Raji (cell line): Measurements from ENCODE around the gene INPP5A.
A peak's percentile ranks its signal among the peaks of the same experiment; 100 is the strongest.

ENCODE experiments used
- POLR2A ChIP-seq: IDR thresholded peaks from 2 replicates; pipeline ENCODE4 v1.6.1; 2011; ENCODE audit warnings: low read depth, low read length, control low read depth; ENCODE audit not compliant: insufficient read depth

The INPP5A gene

DNA sequence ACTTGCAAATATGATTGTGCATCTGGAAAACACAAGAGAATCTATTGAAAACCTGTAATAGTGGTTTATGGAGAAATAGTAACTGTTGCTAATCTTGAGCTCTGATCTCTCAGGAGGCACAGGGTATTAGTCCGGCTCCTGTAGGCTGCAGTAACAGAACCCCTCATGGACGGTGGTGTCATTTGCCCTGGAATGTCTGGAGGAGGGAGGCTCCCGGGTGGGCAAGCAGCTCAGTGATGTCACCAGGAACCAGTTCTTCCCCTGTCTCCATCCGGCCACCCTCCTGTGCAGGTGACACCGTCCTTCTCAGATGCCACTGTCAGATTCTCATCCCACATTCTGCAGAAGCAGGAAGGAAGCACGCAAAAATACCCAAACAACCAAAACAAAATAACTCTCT is 29.3 kb downstream of the INPP5A start:
- no peak for TF ChIP-seq POLR2A

DNA sequence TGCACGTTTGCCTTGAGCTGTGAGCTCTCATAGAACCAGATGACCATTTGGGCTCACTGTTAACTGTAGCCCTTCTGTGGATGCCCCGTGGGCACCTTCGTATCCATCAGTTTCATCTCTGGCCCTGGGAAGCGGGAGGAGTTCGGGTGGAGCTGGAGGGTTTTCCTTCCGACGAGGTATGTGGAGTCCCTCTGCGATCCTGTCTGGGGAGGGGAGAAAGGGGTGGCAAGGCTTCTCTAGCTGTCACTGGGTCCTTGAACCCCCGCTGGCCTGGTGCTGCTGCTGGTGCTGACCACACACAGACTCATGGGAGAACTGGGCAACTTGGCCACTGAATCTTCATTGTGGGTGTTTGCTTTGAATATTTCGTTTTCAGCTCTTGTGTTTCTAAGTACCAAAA is 32.7 kb downstream of the INPP5A start:
- no peak for TF ChIP-seq POLR2A

DNA sequence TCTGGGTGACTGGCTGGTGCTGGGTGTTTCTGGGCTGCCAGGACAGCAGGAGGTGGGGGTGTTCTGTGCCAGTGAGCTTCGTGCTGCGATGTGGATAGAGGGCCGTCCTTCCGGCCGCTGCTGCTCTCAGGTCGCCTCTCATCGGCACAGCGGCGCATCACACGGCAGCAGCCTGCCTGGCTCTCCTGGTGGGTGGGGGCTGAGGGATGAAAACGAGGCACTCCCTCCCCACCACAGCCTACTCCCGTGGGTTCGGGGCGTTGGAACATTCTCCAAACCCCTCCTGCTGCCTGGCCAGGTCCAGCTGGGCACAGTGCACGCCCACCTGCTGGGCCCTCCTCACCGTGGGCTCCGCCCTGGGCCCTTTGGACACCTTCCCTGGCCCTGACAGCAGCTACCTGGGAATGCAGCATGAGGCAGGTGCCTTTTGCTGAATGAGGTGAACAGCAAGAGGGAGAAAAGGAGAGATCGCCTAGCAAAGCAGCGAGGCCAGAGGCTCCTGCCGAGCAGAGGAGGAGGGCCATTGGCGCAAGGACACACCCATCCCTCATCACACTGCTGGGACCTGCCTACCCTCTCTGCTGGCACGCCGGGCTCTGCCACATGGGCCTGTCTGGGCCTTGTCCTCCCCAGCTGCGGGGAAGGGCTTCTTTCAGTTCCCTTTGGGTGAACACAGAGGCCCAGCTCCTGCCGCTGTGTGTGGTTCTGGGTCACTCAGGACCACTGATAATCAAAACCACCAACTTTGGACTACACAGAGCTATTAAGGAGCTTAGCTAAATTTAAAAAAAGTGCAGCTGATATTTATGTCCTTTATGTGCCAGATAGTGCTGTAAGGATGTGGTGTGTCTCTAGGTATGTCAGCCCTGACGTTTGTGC is 33.4 kb downstream of the INPP5A start:
- TF ChIP-seq POLR2A: peak; percentile 23; the same call in 1 of the 2 replicates

DNA sequence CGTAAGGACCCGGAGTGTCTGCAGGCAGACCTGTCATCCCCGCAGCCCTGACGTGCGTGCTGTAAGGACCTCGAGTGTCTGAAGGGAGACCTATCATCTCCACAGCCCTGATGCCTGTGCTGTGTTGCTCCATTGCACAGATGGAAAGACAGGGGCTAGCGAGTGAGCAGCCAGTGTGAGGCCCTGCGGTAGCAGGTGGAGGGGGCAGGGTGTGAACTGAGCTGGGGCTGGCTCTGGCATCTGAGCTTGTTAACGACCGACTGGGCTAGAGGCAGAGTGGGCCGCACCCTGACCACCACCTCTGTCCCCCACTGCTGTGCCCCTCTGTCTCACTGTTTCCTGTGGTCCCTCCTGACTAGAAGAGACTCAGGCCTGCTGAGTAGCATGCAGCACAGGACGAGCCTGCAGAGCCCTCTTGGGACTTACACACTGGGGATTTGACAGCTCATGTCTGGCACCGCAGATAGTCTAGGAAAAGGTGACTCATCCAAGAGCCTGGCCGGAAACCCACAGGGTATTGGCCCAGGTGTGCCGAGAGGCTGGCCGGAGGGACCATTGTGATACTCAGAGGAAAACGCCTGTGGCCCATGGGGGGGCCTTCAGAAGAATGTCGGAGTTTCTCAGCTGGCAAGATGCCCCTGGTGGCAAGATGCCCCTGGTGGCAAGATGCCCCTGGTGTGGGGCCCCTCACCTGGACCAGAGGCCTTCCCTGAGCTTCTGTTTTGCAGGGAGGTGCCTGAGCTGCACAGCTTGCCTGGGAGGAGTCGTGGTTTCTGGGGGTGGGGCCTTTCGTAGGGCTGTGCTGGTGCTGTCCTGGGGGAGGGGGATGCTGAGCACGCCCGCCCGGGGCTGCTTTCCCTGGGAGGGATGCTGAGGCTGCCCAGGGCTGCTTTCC is 34.3 kb downstream of the INPP5A start:
- TF ChIP-seq POLR2A: 0 out of 2 replicates have a peak, but pooled peaks have one; percentile 34

DNA sequence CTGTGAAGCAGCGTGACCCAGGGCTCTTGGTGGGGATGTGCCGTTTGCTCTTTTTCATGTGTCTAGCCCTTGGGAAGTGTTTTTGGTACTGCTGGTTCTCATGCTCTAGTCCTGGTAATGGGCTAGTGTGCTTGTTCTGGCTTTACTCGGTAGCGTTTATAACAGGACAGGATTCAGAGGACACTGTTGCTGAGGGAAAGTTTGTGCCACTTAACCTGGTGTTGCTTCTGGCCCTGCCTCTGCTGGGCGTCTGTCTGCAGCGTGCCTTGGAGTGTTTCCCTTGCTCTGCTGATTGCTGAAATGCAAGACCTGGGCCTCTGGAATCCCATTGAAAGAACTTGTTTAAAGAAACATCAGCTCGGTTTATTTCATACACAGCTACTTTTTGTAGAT is 35.0 kb downstream of the INPP5A start:
- no peak; the same call in 1 of the 2 replicates for TF ChIP-seq POLR2A

DNA sequence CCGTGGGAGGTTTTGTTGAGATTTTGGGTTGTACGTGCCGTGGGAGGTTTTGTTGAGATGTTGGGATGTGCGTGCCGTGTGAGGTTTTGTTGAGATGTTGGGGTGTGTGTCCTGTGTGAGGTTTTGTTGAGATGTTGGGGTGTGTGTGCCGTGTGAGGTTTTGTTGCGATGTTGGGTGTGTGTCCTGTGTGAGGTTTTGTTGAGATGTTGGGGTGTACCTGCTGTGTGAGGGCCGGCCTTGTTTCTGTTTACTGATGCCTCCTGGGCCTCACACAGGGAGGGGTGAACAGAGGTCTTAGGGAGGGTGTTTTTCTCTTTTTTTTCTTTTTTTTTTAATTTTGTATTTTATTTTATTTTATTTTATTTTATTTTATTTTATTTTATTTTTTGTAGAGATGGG is 36.7 kb downstream of the INPP5A start:
- TF ChIP-seq POLR2A: no peak

DNA sequence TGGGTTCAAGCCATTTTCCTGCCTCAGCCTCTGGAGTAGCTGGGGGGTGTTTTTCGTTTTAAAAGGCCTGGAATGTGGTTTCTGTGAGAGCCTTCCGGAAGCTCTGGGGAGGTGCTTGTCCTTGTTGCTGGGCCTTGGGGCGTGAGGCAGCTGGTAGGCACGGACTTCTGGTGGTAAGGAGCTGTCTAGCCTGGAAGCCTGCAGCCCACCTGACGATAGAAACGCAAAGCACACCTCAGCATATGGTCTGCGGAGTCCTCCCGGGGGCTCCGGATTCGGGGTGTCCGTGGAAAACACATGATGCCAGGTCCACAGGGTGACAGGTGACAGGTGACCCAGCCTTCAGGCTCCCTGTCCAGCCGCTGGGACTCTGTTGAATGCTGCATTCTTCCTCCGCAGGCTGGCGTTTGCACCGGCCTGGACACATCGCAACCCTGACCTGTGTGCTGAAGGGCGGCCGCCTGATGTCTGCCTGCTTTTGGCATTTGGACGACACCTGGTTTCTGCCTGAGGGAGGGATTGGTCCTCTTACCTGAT is 37.3 kb downstream of the INPP5A start:
- no peak for TF ChIP-seq POLR2A

DNA sequence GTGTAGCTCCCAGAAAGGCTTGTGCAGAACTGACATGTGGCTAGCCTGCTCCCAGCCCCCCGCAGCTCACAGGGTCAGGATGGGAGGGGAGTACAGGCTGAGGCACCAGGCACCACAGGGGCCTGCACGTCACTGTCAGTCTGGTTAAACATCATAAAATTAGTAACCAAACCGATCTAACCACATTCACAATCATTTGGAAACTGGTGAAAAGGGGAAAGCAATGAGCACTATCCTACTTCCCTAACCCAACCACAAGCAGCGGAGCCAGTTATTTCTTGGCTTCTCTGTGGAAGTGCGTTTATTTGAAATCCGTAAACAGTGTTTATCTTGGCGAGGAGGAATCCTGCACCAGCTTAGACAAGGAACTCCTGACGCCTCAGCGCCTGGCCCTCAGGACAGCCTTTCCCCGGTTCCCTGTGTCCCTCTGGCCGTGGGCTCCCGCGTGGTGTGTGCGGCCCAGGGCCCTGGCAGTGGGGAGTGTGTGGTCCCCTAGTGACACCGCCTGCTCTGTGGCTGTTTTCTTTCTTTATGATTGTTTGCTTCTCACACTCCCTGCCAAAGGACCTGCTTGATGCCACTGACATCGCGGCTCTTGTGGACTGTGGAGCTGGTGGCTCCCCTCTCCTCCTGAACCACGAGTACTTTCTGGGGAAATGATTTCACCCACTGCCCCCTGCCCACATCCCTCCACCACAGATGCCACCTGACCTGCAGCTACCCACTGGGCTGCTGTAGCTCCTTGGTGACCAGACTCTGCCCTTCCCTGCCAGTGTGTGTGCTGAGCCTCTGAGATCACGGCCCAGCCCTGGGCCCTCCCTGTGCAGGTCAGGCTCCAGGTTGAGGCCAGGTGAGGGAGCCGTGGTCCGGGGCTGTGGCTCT is 38.0 kb downstream of the INPP5A start:
- TF ChIP-seq POLR2A: no peak

DNA sequence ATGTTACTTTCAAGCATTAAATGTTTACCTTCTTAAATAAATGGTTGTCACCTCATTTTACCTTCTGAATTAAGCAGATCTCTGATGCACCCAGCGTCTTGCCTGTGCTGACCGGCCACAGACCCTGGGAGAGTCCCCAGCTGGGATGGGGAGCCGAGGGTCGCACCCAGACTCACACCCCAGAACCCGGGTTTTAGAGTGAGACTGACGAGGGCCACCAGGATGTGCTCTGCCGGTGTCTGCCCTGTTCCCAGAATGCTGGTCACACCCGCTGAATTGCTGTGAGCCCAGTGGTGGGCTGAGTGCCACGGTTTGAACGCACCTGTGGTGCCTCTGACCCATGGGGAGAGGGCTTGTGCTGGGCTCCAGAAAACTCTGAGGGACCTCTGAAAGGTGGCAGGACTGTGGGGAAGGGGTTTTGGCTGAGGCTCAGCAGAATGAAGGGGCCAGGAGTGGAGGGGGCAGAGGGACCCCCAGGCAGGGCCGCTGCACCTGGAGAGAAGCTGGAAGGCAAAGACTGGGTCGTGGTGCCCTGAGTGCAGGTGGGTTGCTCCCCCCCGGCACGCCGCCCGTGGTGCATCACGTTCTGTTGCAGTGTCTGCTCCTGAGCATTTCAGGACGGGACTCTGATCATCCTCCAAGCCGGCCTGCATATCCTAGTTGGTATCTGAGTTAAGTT is 39.2 kb downstream of the INPP5A start:
- no peak for TF ChIP-seq POLR2A

DNA sequence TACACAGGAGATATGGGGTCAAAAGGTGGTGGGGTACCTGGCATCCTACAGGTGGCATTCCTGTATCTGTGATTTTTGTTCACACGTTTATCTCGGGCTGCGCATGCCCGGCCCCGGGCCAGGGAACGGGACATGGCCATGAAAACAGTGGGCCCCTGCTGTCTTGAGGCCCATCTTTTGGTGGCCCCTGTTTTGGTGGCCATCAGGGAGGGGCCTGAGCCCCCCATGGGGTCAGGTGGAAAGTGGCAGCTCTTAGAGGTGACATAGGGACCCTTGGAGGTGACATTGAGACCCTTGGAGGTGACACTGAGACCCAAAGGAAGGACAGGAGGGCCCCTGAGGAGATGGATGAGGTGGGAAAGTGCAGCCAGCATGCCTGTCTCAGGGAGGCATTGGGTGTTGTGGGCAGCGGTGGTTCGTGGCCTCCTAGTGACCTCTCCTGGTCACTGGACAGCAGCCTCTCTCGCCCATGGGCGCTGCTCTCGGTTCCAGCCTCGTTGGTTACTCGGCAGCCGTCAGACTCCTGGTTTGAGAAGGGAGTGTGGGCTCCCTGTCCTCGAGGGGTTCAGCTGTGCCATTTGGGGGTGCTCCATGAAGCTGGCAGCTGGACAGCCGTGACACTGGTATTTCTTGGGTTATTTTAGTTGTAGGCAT is 39.9 kb downstream of the INPP5A start:
- TF ChIP-seq POLR2A: no peak

DNA sequence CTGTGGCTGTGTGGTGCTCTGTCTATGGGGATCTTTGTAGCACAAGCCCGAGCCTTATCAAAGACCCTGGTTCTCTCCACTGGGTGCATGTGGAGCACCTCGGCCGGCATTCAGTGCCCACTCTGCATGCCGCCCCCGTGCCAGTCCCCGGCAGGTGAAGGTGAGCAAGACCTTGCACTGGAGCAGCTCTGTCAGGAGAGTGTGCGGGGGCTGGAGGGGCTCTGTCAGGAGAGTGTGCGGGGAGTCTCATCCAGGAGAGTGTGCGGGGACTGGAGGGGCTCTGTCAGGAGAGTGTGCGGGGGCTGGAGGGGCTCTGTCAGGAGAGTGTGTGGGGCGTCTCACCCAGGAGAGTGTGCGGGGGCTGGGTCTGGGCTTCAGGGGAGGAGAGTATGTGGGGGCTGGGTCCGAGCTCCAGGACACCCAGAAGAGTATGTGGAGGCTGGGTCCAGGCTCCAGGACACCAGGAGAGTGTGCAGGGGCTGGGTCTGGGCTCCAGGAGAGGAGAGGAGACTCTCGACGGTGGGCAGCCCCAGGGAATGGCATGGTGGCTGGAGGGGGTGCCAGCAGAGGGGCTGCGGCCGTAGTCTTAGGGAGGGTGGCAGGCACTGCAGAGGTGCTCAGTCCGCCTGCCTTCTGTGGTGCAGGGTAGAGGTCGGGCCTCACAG is 40.8 kb downstream of the INPP5A start:
- TF ChIP-seq POLR2A: no peak

DNA sequence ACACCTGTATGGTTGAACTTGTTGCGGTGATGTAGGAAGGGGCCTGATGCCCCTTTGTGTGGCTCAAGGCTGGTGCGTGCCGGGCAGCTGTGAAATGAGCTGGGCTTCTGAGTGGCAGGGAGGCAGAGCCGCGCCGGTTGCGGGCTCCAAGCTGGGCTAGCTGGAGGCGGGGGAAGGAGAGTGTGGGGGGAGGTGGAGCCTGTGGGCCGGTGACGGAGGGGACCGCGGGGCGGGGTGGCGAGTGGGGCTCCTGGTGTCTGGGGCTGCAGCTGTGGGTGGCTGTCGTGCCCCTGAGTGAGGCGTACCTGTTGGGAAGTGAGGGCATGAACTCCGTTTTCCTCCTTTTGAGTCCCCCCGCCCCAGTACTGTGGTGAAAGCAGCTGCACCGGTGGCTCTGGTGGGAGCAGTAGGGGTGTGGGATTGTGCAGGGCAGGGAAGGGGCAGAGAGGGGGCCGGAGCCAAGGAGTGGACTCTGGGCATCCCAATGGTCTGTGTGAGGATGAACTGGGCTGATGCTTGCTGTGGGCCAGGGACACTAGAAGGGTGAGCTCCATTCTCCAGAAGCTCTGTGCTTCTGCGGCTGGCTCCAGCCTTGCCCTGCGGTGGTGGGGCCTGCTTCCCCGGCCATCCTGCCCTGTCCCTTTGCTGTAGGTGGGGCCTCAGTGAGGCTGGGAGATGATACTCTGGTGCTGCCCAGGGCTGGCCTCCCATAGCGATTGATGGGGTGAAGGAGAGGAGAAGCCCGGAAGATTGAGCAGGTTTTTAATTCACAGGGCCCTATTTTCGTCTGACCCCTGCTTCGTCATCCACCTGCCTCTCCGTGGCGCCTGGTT is 41.7 kb downstream of the INPP5A start:
- no peak for TF ChIP-seq POLR2A

DNA sequence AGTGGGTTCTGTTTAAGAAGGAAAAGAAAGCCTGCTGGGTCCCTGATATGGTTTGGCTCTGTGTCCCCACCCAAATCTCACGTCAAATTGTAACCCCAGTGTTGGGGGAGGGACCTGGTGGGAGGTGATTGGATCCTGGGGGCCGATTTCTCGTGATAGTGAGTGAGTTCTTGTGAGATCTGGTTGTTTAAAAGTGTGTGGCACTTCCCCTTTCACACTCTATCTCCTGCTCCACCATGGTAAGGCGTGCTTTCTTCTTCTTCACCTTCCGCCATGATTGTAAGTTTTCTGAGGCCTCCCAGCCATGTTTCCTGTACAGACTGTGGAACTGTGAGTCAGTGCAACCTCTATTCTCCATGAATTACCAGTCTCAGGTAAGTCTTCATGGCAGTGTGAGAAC is 42.6 kb downstream of the INPP5A start:
- TF ChIP-seq POLR2A: no peak

DNA sequence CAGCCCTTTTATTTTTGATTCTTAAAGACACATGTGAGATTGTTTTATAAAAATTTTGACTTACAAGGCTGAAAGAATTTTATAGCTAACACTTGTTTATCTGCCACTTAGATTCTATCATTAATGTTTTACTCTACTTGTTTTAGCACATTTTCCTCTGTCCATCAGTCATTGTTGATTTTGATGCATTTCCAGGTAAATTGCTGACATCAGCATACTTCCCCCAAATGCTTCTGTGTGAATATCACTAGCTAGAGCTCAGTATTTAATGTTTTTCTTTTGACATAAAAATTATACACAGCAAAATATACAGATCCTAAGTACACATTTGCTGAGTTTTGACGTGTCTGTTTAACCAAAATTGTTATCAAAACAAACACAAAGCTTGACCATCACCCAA is 43.0 kb downstream of the INPP5A start:
- no peak for TF ChIP-seq POLR2A
